Smooth muscle cell (in vitro differentiated cells): ENCODE results near the gene DNM3. TPM values are rescaled to one million over a fixed set of nuclear protein-coding genes. Genes with fewer than 3 reads are reported as not detected.

ENCODE experiments used
- DNase-seq: peaks from one replicate; lab custom pipeline; 2025; ENCODE audit not compliant: unreplicated experiment; lab: John Stamatoyannopoulos, UW
- H2AFZ ChIP-seq: fragments of 200-600 bp; sonication (generic); 2 replicates; pipeline ENCODE4 v1.6.0; 2016; ENCODE audit warnings: antibody characterized with exemption, low read depth, mild to moderate bottlenecking
- H3F3A ChIP-seq: fragments of 200-600 bp; sonication (generic); 2 replicates; pipeline ENCODE4 v1.6.0; 2017; ENCODE audit warnings: antibody characterized with exemption, low read depth
- H3K27ac ChIP-seq: fragments of 200-600 bp; sonication (generic); 2 replicates; pipeline ENCODE4 v1.5.1; 2016; ENCODE audit warnings: low read depth, mild to moderate bottlenecking
- H3K27me3 ChIP-seq: fragments of 200-600 bp; sonication (generic); 2 replicates; pipeline ENCODE4 v1.6.1; 2016; ENCODE audit warnings: low read depth, mild to moderate bottlenecking
- H3K36me3 ChIP-seq: fragments of 200-600 bp; sonication (generic); 2 replicates; pipeline ENCODE4 v1.5.1; 2016; ENCODE audit warnings: low read depth
- H3K4me1 ChIP-seq: fragments of 200-600 bp; sonication (generic); 2 replicates; pipeline ENCODE4 v1.5.1; 2016; ENCODE audit warnings: low read depth
- H3K4me2 ChIP-seq: fragments of 200-600 bp; sonication (generic); 2 replicates; pipeline ENCODE4 v1.6.0; 2016; ENCODE audit warnings: mild to moderate bottlenecking
- H3K4me3 ChIP-seq: fragments of 200-600 bp; sonication (generic); 2 replicates; pipeline ENCODE4 v1.5.1; 2016; ENCODE audit warnings: mild to moderate bottlenecking
- H3K79me2 ChIP-seq: fragments of 200-600 bp; sonication (generic); 2 replicates; pipeline ENCODE4 v1.6.0; 2016; ENCODE audit warnings: low read depth, mild to moderate bottlenecking
- H3K9ac ChIP-seq: fragments of 200-600 bp; sonication (generic); 2 replicates; pipeline ENCODE4 v1.6.0; 2016; ENCODE audit warnings: low read depth
- H3K9me3 ChIP-seq: fragments of 200-600 bp; sonication (generic); replicated peaks from 2 replicates; pipeline ENCODE4 v1.5.1; 2016; ENCODE audit warnings: low read depth
- H4K20me1 ChIP-seq: fragments of 200-600 bp; sonication (generic); 2 replicates; pipeline ENCODE4 v1.6.0; 2016; ENCODE audit warnings: low read depth
- WGBS: methylation state at CpG from one replicate; pipeline ENCODE4 v1.1.7; 2016; ENCODE audit warnings: low lambda C conversion rate; 5-methylcytosine and 5-hydroxymethylcytosine counted together
- polyA plus RNA-seq: library from polyadenylated mRNA; unstranded; fragments of >200 nt; fragmentation: Nextera tagmentation; extraction: Ambion mirVana; gene quantifications from 2 replicates; pipeline ENCODE4 v1.2.1, GENCODE V29; 2016
- total RNA-seq: library from RNA; depleted of rRNA; stranded (reverse); fragments of >200 nt; gene quantifications from 2 replicates; pipeline ENCODE4 v1.2.3, GENCODE V29; 2014
- TF ChIP-seq, protein P1 (sequence below): fragments of 200-600 bp; sonication (generic); IDR thresholded peaks from 2 replicates; pipeline ENCODE4 v1.5.1; 2017; ENCODE audit warnings: borderline replicate concordance, mild to moderate bottlenecking, antibody characterized with exemption; ENCODE audit not compliant: insufficient read depth, poor library complexity, severe bottlenecking

The DNM3 gene
- total and polyA plus RNA-seq, 2 experiments from 2014 or later: 1.7 to 3.0 TPM

DNA sequence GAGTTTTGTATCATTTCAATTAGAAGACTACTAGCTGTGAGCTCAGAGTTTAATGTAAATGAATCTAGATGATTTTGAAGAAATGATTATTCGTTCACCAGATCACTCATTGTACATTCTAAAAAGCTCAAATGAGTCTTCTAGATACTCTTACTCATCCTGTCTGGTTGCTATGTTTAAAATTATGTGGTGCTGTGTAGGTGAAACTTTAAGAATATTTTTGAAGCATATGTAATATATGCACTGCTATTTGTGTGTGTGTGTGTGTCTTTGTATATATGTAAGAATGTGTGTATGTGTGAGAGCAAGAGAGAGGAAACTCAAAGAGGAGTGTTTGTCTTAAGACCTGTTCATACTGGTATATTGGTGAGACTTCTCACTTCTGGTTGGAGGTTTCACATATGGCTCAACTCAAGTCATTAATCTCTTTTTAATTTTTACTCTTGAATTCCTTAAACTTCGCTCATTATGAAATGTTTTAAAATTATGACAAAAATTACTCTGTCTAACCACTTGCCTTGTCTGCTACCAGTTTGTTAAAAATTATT, 570.6 kb downstream of the DNM3 start:
- no peaks in the 10 kb centered on the region for H3K36me3 ChIP-seq
- no peaks in the 10 kb centered on the region for H3F3A ChIP-seq
- no peaks in the 10 kb centered on the region for H3K79me2 ChIP-seq
- TF ChIP-seq, protein P1, sequence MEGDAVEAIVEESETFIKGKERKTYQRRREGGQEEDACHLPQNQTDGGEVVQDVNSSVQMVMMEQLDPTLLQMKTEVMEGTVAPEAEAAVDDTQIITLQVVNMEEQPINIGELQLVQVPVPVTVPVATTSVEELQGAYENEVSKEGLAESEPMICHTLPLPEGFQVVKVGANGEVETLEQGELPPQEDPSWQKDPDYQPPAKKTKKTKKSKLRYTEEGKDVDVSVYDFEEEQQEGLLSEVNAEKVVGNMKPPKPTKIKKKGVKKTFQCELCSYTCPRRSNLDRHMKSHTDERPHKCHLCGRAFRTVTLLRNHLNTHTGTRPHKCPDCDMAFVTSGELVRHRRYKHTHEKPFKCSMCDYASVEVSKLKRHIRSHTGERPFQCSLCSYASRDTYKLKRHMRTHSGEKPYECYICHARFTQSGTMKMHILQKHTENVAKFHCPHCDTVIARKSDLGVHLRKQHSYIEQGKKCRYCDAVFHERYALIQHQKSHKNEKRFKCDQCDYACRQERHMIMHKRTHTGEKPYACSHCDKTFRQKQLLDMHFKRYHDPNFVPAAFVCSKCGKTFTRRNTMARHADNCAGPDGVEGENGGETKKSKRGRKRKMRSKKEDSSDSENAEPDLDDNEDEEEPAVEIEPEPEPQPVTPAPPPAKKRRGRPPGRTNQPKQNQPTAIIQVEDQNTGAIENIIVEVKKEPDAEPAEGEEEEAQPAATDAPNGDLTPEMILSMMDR: no peak
- no peaks in the 10 kb centered on the region for H4K20me1 ChIP-seq
- no peaks in the 10 kb centered on the region for H3K27me3 ChIP-seq
- H3K4me2 ChIP-seq: no peak overlapping the region
- no peaks in the 10 kb centered on the region for H3K4me1 ChIP-seq
- WGBS: 94% methylated on average over 2 of the region's 2 CpGs
- no peak overlapping the region for H2AFZ ChIP-seq
- no peak overlapping the region for H3K27ac ChIP-seq
- no peaks in the 10 kb centered on the region for H3K9me3 ChIP-seq
- DNase-seq: no peak
- H3K9ac ChIP-seq: no peak overlapping the region
- no peak overlapping the region for H3K4me3 ChIP-seq

DNA sequence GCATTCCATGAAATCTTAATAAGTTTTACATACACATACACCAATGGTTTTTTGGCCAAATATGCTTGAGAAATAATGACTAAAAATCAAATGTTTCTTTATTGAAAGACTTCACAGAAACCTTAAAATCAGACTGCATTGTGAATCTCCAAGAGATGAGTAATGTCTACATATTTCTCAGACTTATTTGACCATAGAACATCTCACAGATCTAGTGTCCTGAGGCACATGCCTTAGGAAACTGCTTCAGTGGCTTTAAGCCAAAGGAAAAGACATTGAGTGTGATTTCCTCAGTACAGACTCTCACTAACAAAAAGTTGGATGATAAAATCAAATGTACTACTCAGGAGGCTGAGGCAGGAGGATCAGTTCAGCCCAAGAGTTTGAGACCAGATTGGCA, 573.0 kb downstream of the DNM3 start:
- Histone ChIP-seq H3K4me2 (no peak overlapping the region), H2AFZ (no peak overlapping the region), H3K9ac (no peak overlapping the region), H3F3A (no peaks in the 10 kb centered on the region), H3K79me2 (no peaks in the 10 kb centered on the region), H3K27ac (no peak overlapping the region), H3K27me3 (no peaks in the 10 kb centered on the region), H3K4me3 (no peak overlapping the region), H3K4me1 (no peaks in the 10 kb centered on the region), H3K36me3 (no peaks in the 10 kb centered on the region), H3K9me3 (no peaks in the 10 kb centered on the region), H4K20me1 (no peaks in the 10 kb centered on the region)
- DNase-seq: no peak
- TF ChIP-seq, protein P1: no peak

DNA sequence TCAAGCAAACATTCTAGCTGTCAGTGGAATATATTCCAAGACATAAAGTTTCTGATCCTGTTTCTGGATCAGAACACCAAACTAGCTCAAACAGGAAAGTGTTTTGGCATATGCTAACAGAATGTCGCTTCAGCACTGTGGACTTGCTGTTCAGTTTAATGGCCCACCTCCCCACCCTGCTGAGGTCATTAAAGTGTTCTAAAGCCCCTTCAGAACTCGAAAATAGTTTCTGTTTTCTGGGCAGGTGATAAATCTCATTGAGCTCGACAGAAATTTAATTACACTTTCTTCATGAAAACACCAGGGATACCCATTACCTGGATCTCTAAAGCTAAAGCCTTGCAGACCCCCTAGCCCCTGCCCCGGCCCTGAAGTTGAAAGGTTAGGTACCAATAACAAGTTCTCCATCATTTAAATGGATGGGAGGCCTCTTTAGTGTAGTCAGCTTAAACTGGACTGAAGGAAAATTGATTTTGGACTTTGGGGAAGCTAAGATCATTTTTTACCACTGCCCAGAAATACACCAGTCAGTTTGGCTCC, 575.3 kb downstream of the DNM3 start:
- Histone ChIP-seq H2AFZ (no peak overlapping the region), H3K4me3 (no peak overlapping the region), H3K36me3 (no peaks in the 10 kb centered on the region), H3K79me2 (no peaks in the 10 kb centered on the region), H3K9ac (no peak overlapping the region), H3K4me1 (no peaks in the 10 kb centered on the region), H3K4me2 (no peak overlapping the region), H3K27ac (no peak overlapping the region), H4K20me1 (no peaks in the 10 kb centered on the region), H3F3A (no peaks in the 10 kb centered on the region), H3K9me3 (no peaks in the 10 kb centered on the region), H3K27me3 (no peaks in the 10 kb centered on the region)
- WGBS: 82% methylated on average over 4 of the region's 4 CpGs
- TF ChIP-seq, protein P1: no peak
- no peak for DNase-seq

DNA sequence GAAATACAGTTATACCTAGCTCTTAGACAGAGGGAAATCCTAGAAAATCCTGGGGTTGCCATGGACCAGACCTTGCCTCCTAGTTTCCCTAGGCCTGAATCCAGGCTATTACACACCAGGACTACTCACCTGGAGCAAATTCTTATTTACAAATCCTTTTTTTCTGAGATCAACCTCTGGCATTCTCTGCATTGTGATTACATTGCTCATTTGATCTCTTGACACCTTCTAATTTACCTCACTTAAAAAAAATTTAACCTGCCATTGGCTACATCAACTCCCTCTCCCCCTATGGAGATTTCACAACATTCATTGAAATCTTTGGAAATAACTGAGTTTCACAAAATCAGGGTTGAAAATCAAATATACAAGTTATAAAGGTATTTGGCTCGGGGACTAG, 576.3 kb downstream of the DNM3 start:
- Histone ChIP-seq H3K36me3 (no peaks in the 10 kb centered on the region), H3K4me2 (no peak overlapping the region), H2AFZ (no peak overlapping the region), H3K79me2 (peaks cover 3% of the 10 kb centered on the region), H4K20me1 (no peaks in the 10 kb centered on the region), H3K4me3 (no peak overlapping the region), H3K27me3 (no peaks in the 10 kb centered on the region), H3K27ac (no peak overlapping the region), H3K4me1 (peaks cover 5% of the 10 kb centered on the region), H3K9me3 (no peaks in the 10 kb centered on the region), H3K9ac (no peak overlapping the region), H3F3A (no peaks in the 10 kb centered on the region)
- 95% methylated on average over 1 of the region's 1 CpG for WGBS
- TF ChIP-seq, protein P1: no peak
- DNase-seq: no peak
